ENCODE results near the gene PNPLA7.
A peak's percentile ranks its signal among the peaks of the same experiment; 100 is the strongest.
"Not testable (repeated sequence)": the region's sequence is repeated elsewhere in the genome, so short reads cannot be mapped to it uniquely, and the experiment has no call there.

The PNPLA7 gene

DNA sequence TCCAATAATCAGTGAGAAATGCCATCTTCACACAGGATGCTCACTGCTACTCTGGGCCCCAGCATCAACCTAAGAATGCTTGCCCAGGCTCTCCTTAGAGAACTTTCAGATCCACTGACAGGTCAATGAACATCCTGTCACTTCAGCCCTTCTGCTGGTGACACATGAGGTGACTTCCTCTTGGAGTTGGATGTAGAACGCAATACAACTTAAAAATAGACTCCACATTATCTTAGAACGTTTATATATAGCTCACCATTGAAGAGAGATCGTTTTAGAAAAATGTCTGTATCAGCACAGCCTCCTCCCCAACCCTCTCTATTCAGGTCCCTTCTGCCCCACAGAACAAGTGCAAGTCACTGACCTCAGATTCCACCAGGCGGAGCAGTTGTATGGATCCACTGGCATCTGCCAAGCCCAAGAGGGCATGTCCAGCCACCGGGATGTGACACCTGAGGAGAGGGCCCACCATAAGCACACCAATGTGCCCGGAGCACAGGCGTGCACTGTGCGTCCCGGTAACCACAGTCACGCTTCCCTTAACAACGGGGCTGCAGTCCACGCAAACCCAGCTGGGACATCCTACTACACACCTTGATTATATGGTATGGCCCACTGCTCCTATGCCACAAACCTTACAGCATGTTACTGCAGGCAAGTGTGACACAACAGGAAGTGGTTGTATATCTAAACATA, 25.7 kb upstream of the PNPLA7 start:
- DNase-seq (ENCODE audit: low read depth in 2 of 3, low spot score in 2 of 3), result no peak

DNA sequence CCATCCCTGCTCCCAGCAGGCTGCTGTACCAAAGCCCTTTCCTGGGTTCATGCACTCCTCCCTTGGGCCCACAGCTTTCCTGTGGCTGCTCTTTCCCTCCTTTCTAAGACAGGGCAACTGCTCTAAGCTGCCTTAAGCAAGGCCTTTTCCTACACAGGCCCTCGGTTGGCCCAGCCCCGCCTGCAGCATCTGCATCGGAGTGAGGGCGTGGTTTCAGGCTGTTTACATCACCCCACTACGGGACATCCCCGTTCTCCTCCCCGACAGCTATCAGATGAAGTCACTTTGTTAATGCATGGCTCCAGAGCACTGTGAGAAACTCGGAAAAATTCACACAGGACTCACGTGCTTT, 25.1 kb upstream of the PNPLA7 start:
- no peak for DNase-seq (ENCODE audit: low read depth in 2 of 3, low spot score in 2 of 3)

DNA sequence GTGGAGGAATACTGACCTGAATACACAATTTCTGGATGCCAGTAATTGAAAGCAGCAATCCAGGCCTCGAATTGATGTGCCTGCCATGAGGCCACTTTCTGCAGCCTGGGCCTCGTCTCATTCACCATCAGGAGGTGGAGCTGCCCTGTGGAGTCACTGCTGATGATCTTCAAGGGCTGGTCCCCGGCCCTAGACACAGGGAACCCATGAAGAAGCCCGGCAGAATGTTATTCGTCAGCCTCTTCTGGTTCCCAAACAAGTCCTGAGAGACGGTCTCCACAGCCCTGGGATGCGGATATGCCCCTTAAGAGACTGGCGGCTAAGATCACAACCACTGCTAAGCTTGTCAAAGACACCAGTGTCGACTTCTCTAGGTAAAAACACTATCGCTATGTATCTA, 24.0 kb upstream of the PNPLA7 start:
- no peak for DNase-seq (ENCODE audit: low read depth in 2 of 3, low spot score in 2 of 3)

DNA sequence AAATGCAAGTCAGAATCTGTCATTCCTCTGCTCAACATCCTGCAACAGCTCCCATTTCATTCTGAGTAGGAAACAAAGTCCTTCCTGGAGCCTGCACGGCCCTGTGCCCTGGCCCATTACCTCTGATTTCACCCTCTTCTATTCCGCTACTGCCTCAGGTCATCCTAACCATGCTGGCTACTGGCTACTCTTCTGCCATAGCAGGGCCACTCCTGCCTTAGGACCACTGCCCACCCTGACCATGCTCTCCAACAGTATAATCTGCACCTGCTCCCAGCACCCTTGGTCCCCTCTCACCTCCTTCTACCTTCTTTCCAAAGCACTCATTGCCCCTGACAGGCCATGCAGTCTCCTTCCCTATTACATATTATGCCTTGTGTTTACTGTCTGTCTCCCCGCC, 20.4 kb upstream of the PNPLA7 start:
- DNase-seq (ENCODE audit: low read depth in 2 of 3, low spot score in 2 of 3), result no peak

DNA sequence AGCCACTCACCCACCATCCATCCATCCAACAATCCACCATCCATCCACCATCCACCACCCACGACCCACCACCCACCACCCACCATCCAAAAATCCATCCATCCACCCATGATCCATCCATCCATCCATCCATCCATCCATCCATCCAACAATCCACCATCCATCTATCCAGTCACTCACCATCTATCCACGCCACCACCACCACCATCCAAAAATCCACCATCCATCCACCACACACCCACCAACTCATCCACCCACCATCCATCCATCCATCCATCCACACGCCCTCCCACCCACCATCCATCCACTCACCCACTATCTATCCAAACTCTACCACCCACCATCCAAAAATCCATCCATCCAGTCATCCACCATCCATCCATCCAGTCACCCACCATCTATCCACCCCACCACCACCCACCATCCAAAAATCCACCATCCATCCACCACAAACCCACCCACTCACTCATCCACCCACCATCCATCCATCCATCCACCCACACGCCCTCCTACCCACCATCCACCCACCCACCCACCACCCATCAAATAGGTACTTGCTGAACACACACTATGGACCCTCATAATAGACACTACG, 19.5 kb upstream of the PNPLA7 start:
- no peak for DNase-seq (ENCODE audit: low read depth in 2 of 3, low spot score in 2 of 3)

DNA sequence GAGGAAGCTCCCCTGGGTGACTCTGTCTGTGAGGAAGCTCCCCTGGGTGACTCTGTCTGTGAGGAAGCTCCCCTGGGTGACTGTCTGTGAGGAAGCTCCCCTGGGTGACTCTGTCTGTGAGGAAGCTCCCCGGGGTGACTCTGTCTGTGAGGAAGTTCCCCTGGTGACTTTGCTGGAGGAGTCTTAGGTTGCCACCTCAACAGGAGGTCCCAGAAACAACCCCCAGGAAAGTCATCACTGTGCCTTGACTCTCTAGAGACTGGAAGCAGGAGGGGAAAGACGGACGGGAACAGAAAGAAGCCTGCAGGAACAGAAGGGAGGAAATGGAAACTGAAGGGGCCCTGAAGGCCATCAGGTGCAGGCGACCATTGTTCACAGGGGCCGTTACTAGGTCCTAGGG, 18.2 kb upstream of the PNPLA7 start:
- DNase-seq (ENCODE audit: low read depth in 2 of 3, low spot score in 2 of 3), result not testable (repeated sequence)

DNA sequence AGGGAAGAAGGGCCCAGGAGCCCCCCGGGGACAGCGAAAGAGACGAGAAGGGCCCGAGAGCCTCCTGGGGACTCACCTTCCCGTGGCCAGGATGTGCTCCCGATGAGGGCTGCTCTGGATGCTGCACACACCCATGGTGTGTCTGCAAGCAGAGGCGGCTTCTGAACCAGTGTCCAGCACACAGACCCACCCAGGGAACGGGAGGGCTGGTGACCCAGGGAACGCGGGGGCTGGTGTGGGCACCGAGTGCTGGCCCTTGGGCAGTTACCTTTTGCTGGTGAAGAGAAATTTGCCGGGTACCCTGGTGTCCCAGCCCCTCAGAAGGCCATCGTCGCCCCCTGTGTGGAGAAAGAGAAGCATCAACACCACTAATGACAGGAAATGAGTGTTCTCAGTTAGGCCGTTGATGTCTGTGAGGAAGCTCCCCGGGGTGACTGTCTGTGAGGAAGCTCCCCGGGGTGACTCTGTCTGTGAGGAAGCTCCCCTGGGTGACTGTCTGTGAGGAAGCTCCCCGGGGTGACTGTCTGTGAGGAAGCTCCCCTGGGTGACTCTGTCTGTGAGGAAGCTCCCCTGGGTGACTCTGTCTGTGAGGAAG, 14.7 kb upstream of the PNPLA7 start:
- no peak for DNase-seq (ENCODE audit: low read depth in 2 of 3, low spot score in 2 of 3)

DNA sequence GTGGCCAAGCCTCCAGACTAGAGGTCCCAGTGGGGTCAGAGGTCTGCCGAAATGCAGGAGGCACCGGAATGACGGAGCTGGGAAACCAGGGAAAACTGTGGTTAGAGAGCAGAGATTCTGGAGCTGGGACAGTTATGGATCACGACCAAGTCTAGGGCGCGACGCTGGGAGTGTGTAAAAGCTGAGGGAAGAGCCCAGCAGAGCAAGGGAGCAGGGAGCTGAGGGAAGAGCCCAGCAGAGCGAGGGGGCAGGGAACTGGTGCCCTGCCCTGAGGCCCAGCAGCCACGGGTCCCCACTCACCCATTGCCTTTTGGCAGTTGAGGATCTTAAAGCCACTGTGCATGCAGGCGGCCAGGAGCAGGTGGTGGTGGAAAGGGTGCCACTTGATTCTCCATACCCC, 13.9 kb upstream of the PNPLA7 start:
- no peak for DNase-seq (ENCODE audit: low read depth in 2 of 3, low spot score in 2 of 3)

DNA sequence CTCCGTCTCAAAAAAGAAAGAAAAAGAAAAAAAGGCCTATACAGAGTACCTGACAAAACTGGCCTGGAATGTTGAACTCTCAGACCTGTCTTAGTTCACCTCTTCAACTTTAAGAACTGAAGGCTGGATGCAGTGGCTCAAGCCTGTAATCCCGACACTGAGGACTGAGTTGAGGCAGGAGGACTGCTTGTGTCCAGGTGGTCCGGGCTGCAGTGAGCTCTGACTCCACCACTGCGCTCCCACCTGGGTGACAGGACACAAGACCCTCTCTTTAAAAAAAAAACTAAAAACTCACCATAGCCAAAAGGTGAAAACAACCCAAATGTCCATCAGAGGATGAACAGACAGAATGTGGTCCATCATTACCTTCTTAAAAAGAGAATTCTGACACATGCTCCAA, 7.9 kb upstream of the PNPLA7 start:
- no peak for DNase-seq (ENCODE audit: low read depth in 2 of 3, low spot score in 2 of 3)

DNA sequence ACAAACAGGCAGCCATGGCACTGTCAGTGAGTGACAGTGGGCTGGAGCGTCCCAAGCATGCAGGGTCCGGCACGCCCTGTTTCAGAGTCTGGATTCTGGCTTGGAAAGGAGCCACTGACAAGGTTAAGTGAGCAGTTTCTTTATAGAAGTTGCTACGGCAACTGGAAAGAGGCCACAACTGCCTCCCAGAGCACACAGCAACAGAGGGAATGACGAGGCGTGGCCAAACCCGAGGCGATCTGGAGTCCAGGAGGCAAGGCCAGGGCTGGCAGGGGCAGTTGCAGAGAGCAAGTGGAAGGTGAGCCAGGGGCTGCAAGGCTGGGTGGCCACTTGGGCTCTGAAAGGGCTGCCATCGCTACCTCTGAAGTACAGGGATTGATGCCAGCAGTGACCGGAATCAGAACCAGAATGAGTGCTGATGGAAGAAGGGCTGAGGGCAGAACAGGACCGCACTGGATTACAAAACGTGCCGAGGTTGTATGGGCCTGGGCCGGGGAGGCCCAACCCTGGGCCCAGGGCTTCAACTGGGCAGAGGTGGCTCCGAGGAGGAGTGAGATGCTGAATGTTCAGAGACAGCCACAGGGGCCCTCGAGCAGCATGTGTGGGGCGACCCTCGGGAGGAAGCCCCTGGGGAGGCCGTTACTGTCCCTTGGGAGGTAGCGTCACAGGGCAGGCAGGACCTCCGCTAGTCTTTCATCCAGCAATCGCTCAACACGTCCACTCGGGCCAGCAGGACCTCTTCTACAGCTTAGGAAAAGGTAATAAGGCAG, 6.1 kb upstream of the PNPLA7 start:
- no peak for DNase-seq (ENCODE audit: low read depth in 2 of 3, low spot score in 2 of 3)

DNA sequence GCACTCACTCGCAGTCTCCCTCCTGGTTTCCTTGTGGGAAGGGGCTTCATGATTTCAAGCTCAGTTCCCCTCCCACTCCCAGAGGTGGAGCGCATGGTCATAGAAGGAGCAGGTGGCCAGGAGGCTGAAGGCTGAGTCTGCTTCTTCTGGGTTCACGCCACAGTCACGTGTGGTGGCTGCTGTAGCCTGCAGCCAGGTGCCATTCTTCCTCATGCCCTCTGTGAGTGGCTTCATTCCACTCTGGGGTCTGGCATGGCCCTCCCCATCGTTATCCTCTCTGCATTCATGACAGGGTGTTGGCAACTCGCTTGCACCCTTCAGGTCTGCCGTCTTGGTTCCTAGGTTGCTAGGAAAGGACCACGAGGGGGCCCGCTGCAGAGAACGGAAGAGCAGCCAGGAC, 5.0 kb upstream of the PNPLA7 start:
- DNase-seq (ENCODE audit: low read depth in 2 of 3, low spot score in 2 of 3), result no peak

DNA sequence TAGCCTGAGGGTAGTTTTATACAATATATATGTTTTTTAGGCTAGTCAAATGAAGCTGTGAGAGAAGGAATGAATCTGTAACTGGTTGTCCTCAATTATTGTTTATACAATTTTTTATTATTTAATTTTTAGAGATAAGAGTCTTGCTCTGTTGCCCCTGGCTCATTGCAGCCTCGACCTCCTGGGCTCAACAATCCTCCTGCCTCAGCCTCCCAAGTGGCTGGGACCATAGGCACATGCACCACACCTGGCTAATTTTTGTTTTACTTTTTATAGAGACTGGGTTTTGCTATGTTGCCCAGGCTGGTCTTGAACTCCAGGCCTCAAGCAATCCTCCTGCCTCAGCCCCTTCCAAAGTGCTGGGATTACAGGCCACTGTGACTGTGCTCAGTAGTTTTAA, 4.1 kb upstream of the PNPLA7 start:
- DNase-seq (ENCODE audit: low read depth in 2 of 3, low spot score in 2 of 3), result no peak

DNA sequence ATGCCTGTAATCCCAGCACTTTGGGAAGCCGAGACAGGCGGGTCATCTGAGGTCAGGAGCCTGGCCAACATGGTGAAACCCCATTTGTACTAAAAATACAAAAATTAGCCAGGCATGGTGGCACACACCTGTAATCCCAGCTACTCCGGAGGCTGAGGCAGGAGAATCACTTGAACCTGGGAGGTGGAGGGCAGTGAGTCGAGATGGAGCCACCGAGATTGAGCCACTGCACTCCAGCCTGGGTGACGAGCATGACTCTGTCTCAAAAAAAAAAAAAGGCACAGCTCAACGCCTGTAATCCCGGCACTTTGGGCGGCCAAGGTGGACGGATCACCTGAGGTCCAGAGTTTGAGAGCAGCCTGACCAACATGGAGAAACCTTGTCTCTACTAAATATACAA, 3.5 kb upstream of the PNPLA7 start:
- not testable (repeated sequence) for DNase-seq (ENCODE audit: low read depth in 2 of 3, low spot score in 2 of 3)

DNA sequence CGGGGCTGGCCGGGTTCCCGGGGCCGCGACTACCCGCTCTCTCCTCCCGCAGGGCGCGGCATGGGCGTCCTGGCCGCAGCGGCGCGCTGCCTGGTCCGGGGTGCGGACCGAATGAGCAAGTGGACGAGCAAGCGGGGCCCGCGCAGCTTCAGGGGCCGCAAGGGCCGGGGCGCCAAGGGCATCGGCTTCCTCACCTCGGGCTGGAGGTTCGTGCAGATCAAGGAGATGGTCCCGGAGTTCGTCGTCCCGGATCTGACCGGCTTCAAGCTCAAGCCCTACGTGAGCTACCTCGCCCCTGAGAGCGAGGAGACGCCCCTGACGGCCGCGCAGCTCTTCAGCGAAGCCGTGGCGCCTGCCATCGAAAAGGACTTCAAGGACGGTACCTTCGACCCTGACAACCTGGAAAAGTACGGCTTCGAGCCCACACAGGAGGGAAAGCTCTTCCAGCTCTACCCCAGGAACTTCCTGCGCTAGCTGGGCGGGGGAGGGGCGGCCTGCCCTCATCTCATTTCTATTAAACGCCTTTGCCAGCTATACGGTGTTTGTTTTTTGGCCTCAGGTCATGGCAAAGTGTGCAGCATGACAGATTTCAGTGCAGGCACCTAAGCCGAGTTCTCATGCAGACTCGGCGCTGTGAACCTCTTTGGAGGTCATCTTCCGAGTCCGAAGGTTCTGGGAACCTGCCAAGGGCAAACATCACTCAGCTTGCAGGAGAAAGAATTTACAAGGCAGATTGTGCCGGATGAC, 2.0 kb upstream of the PNPLA7 start:
- DNase-seq (ENCODE audit: low read depth in 2 of 3, low spot score in 2 of 3), result no peak

DNA sequence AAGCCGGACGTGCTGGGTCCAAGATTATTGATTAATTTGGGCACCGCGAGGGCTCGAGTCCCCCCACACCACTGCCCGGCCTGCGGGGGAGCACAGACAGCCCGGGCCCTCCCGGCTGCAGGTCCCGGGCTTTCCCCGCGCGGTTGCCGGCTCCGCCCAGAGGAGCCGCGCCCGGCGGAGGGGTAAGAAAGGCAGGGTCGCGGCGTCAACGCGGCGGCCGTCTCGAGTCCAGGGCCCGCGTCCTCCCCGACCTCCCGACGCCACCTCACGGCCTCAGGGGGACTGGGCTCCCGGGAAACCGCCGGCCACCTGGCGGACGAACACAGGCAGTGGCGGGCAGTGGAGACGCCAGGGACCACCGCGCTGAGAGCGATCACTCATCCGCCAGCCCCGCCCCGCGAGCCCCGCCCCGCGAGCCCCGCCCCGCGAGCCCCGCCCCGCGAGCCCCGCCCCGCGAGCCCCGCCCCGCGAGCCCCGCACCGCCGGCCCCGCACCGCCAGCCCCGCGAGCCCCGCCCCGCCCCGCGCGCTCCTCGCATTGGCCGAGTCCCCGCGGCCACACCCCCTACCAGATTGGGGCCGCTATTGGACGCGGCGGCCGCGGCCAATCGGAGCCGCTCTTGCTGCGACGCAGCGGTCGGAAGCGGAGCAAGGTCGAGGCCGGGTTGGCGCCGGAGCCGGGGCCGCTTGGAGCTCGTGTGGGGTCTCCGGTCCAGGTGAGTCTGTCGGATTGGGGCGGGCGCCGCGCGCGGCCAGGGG, 1.2 kb upstream of the PNPLA7 start, which contains the start of gene MRPL41:
Gene MRPL41, plus strand, starts transcription at position 616 of the 758 bp plus-strand sequence. CDS start 203 bp downstream, outside the sequence.
- DNase-seq (ENCODE audit: low read depth in 2 of 3, low spot score in 2 of 3), result peak; percentile 59 to 80 (median 67)

DNA sequence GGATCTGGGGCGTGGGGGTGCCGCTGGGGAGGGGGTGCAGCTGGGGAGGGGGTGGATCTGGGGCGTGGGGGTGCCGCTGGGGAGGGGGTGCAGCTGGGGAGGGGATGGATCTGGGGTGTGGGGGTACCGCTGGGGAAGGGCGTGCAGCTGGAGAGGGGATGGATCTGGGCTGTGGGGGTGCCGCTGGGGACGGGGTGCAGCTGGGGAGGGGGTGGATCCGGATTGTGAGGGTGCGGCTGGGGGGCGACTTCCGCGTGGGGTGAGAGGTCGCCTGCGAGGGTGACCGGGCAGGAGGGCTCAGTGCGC, 709 bp upstream of the PNPLA7 start:
- not testable (repeated sequence) for DNase-seq (ENCODE audit: low read depth in 2 of 3, low spot score in 2 of 3)

DNA sequence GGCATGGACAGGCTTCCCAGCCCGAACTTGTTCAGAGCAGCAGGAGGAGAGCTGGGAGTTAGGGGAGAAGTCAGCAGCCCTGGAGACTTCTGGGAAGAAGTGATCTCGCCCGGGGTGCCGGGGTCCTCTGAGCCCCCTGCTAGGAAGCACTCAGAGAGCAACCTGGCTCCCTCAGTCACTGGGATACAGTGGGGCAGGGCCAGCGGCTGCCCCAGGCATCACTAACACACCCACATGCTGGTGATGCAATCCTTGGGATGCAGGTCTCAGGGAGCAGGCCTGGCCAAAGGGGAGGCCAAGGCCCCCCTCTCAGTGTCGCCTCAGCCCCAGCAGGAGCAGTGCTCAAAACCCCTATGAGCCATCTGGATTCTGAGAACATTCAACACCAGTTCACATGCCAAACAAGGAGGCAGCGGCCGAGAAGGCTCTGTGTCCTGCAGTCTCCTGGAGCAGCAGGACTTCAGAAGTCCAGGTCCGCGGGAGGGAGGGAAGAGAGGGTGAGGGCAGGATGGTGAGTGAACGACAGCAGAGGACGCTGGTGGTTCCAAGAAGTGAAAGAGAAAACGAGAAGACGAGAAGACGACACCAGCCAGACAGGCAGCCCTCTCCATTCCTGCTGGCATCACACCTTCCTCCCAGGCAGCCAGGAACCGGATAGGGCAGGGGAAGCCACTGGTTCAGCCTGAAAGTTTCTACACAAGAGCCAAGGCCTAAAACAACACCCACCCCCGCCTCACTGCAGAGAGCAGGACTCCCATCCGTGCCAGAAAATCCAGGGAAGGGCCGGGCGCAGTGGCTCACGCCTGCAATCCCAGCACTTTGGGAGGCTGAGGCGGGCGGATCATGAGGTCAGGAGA, 2.3 kb downstream of the PNPLA7 start:
- no peak for DNase-seq (ENCODE audit: low read depth in 2 of 3, low spot score in 2 of 3)

DNA sequence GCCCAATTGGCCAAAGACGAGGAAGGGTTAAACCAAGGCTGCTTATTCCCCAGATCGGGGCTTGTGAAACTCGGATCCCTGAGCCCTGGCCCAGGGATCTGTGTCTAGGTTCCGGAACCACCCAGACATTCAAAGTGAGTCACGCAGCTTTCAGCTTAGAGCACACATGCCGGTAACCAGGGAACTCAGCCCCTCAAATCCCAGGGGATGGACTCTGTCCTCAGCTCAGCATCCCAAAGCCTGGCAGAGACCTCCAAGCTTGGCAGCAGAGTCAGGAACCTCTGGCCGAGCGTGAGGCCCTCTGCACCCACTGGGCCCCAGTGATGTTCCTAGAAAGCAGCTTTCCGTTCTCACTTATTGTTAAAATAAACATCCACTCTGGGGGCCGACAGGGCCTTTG, 5.1 kb downstream of the PNPLA7 start:
- no peak for DNase-seq (ENCODE audit: low read depth in 2 of 3, low spot score in 2 of 3)

DNA sequence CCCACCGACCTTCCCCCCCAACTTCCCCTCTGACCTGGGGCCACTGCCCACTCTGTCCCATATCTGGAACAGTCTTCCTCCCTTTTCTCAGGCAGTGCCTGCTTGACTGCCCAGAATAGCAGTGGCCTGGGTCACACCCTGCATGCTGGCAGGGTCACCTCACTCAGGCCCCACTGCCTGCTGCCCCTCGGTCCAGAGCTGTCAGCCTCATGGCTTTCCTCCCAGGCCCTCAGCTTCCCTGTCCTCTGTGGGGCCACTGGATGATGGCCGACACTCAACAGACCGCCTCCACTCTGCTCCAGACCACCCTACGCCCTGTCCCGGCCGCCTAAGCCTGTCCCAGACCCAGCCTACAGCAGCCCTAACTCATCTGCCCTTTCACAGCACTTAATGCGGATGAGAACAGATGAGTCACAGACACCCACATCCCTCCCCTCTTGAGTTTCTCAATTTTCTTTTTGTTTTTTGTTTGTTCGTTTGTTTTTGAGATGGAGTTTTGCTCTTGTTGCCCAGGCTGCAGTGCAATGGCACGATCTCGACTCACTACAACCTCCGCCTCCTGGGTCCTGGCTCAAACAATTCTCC, 5.9 kb downstream of the PNPLA7 start:
- no peak for DNase-seq (ENCODE audit: low read depth in 2 of 3, low spot score in 2 of 3)
